Measurements from ENCODE around the gene DNLZ.

The DNLZ gene

DNA sequence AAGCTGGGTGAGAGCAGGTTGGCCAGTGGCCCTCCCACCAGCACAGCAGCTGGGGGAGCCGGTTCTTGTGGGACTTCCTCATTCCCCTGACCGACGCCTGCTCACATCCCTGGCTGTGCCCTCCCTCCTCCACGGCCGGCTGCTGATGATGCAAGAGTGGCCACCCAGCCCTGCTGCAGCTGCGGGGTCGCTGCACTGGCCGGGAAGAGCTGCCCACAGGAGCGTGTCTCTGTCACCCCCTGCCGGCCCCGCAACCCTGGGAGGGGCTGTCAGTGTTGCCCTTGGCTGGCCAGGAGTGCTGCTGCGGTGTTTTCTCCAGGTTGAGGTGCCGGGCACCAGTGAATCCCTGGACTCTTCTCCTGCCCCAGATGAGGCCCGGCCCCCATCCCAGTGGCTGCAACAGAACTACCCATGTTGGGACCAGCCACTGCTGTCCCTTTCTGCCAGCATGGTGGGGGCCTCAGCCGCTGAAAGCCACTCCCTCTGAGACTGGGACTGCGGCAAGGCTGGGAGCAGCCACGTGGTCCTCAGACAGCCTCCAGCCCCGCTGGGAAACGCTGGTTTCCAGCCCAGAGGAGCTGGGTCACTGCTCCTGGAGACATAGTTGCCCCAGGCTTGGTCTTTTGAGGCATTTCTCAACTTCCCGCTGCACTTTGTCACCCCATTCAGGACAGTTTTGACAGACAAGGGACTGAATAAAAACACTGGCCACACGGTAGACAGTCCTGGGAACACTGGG, 9.2 kb upstream of the DNLZ start:
- peak; percentile 8 for DNase-seq (ENCODE audit: low read depth)
- TF ChIP-seq, protein P1, sequence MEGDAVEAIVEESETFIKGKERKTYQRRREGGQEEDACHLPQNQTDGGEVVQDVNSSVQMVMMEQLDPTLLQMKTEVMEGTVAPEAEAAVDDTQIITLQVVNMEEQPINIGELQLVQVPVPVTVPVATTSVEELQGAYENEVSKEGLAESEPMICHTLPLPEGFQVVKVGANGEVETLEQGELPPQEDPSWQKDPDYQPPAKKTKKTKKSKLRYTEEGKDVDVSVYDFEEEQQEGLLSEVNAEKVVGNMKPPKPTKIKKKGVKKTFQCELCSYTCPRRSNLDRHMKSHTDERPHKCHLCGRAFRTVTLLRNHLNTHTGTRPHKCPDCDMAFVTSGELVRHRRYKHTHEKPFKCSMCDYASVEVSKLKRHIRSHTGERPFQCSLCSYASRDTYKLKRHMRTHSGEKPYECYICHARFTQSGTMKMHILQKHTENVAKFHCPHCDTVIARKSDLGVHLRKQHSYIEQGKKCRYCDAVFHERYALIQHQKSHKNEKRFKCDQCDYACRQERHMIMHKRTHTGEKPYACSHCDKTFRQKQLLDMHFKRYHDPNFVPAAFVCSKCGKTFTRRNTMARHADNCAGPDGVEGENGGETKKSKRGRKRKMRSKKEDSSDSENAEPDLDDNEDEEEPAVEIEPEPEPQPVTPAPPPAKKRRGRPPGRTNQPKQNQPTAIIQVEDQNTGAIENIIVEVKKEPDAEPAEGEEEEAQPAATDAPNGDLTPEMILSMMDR (IDR thresholded peaks at IDR 0.05; ENCODE audit: low read depth, low read length, missing control alignments) = no peak
- in situ Hi-C loops (cut with HindIII; ENCODE audit: low sequenced_read_pairs) = no loop called here
- no peak overlapping the region for H3K4me3 ChIP-seq (ENCODE audit: low read depth, low read length)

DNA sequence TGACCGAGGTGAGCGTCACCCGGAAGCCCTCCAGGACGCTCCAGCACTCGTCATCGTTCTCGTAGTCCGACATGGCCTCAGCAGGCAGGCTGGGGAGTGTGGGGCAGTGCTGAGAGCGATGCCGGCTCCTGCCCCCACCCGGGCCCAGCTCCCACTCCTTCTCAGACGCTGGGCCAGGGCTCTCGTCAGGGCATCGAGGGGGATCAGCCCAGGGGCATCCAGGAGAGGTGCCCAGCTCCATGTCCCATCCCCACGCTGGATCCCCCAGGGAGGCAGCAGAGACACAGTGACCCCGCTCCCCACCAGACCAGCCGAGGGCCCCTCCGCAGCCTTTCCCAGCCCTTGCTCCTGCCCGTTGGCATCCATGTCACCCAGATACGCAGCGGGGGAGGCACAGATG, 8.5 kb upstream of the DNLZ start:
- no peak for DNase-seq (ENCODE audit: low read depth)
- TF ChIP-seq, protein P1 (IDR thresholded peaks at IDR 0.05; ENCODE audit: low read depth, low read length, missing control alignments) = no peak
- in situ Hi-C loops (cut with HindIII; ENCODE audit: low sequenced_read_pairs) = no loop called here
- no peak overlapping the region for H3K4me3 ChIP-seq (ENCODE audit: low read depth, low read length)

DNA sequence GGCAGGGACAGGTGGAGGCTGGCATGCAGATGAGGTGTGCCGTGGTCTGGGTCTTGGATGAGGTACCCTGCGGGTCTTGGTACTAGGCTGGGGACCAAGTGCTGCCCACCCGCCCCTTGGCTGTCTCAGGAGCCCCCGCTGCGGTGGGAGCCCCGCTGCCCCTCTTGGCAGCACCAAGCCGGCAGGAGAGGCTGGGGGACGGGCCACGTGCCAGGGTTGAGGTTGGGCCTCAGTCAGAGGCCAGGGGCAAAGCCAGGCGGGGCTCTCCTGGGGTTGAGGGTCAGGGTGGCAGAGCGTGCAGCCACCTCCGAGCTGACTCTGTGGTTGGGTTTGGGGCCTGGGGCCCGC, 8.0 kb upstream of the DNLZ start:
- TF ChIP-seq, protein P1 (IDR thresholded peaks at IDR 0.05; ENCODE audit: low read depth, low read length, missing control alignments) = no peak
- H3K4me3 ChIP-seq (ENCODE audit: low read depth, low read length) = no peak overlapping the region
- no peak for DNase-seq (ENCODE audit: low read depth)
- in situ Hi-C loops (cut with HindIII; ENCODE audit: low sequenced_read_pairs) = no loop called here

DNA sequence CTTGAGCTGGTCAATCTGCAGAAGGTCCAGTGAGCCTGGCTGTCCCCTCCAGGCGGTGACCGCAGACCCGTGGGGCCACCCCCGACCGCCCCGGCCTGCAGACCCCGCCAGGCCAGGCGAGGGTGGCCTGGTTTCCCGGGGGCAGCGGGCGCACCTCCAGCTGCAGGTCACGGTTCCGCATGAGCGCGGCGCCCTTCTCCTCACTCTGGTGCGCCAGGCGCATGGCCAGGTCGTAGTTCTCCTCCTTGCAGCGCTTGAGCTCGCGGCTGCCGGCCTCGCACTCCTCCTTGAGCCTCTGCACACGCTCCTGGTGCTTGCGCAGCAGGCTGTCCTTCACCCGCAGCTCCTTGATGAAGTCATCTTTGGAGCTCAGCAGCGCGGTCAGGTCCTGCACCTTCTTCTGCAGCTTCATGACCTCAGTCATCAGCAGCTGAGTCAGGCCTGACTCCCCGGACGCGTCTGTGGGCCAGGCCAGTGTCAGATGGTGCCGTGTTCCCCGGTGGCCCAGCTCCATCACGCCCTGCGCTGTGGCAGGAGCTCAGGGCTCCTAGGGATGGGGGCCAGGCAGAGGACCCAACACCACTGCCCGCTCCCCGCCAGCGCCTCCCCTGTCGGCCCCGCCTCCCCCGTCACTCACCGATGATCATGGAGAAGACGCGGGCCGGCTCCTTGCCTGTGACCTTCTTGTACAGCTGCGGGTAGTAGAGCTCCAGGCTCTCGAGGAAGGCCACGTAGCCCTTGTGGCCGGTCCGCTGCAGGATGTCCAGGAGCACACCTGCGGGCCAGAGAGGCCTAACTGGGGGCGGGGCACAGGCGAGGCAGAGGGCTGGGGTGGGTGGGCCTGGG, 7.4 kb upstream of the DNLZ start:
- in situ Hi-C loops (cut with HindIII; ENCODE audit: low sequenced_read_pairs) = no loop called here
- no peak overlapping the region for H3K4me3 ChIP-seq (ENCODE audit: low read depth, low read length)
- no peak for DNase-seq (ENCODE audit: low read depth)
- TF ChIP-seq, protein P1 (IDR thresholded peaks at IDR 0.05; ENCODE audit: low read depth, low read length, missing control alignments) = no peak

DNA sequence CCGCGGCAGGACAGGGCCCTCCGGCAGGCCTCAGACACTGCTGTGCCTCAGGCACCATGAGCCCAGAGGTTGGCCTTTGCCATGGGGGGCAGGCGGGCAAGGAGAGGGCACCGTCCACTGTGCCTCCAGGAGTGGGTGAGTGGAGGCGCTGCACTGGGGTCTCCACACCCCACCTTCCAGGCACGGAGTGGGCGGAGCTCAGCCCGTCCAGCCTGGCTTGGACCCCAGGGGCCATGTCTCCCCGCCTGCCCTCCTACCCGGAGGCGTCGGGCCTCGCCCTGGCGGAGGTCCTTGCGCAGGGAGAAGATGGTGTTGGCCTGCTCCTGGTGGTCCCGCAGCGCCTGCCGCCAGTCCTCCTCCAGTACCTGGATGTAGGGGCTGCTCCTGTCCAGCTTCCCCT, 6.5 kb upstream of the DNLZ start:
- no peak overlapping the region for H3K4me3 ChIP-seq (ENCODE audit: low read depth, low read length)
- in situ Hi-C loops (cut with HindIII; ENCODE audit: low sequenced_read_pairs) = no loop called here
- no peak for DNase-seq (ENCODE audit: low read depth)
- TF ChIP-seq, protein P1 (IDR thresholded peaks at IDR 0.05; ENCODE audit: low read depth, low read length, missing control alignments) = no peak

DNA sequence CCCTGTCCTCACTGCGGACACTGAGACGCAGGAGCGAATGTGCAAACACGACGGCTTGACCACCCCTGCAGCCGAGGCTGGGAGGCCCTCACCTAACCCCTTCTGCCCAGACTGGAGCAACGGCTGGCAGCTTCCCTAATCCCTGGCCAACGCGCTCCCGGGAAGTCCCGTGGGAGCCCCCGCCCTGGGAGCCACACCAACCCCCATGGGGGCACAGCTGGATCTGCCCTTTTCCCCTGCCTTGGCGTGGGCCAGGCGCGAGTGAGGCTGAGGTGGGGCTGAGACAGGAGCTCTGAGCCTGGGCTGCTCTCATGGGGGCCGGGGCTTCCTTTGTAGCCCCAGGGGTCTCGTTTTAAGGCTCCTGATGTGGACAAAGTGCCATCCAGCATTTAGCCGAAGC, 4.6 kb upstream of the DNLZ start:
- no peak overlapping the region for H3K4me3 ChIP-seq (ENCODE audit: low read depth, low read length)
- in situ Hi-C loops (cut with HindIII; ENCODE audit: low sequenced_read_pairs) = loop anchor here (10.0 kb wide), 1 partner anchor 93 kb away; no protein-coding TSS in a partner anchor
- TF ChIP-seq, protein P1 (IDR thresholded peaks at IDR 0.05; ENCODE audit: low read depth, low read length, missing control alignments) = no peak
- DNase-seq (ENCODE audit: low read depth) = no peak

All from astrocyte of the cerebellum (primary cell).